ENCODE results near the gene KRTAP12-3.

The KRTAP12-3 gene

DNA sequence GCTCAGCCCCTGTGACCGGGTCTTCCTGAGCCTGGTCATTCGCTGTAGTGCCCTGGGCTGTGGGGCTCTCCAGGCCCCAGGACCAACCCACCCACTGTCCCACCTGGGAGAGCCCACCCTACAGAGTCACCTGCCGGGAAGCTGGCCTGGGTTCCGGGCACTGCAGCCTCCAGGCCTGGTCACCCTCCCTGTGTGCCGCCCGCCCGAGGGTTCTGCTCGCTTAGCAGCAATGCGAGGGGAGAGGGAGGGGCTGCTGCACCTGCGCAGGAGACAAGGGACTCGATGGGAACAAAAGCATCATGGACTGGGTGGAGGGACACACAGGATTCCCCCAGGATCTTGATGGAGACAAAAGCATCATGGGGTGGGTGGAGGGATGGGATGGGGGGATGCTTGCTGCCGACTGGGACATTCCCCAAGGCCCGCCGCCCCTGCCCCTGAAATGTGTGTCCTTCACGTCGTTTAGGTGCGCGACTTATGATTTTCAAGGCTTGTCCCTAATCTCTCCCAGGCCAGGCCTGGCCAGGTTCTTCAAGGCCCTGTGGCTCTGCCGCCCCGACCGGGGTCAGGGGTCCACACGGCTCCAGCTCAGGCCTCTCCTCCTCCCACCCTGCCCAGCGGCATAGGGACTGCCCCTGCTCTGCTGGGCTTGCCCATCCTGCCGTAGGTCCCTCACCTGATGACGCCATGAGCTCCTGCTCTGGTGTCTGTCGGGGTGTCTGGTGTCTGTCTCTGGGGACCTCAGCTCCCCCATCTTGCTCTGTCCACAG, 44.2 kb upstream of the KRTAP12-3 start:
- TF ChIP-seq CEBPB (IDR thresholded peaks at IDR 0.05) (no peak), NFIC (IDR thresholded peaks at IDR 0.05) (no peak), EP300 (IDR thresholded peaks at IDR 0.05; ENCODE audit: borderline replicate concordance) (no peak), TCF12 (IDR thresholded peaks at IDR 0.05; ENCODE audit: low read depth) (no peak)
- TF ChIP-seq, protein P1, sequence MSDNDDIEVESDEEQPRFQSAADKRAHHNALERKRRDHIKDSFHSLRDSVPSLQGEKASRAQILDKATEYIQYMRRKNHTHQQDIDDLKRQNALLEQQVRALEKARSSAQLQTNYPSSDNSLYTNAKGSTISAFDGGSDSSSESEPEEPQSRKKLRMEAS (IDR thresholded peaks at IDR 0.05) = no peak

GRCh38 chr21:44614161-44614631, 43.5 kb upstream of the KRTAP12-3 start:
- no peak for TF ChIP-seq RAD21 (IDR thresholded peaks at IDR 0.05; ENCODE audit: low read depth)
- TF ChIP-seq YY1 (IDR thresholded peaks at IDR 0.05; ENCODE audit: low read depth) = no peak
- no peak for TF ChIP-seq CEBPB (IDR thresholded peaks at IDR 0.05)
- TF ChIP-seq TAF1 (IDR thresholded peaks at IDR 0.05; ENCODE audit: low read depth) = no peak
- no peak for TF ChIP-seq FOXM1 (IDR thresholded peaks at IDR 0.05; ENCODE audit: borderline replicate concordance, low read depth)
- no peak for TF ChIP-seq TCF12 (IDR thresholded peaks at IDR 0.05; ENCODE audit: low read depth)
- TF ChIP-seq REST (IDR thresholded peaks at IDR 0.05; ENCODE audit: low read depth) = no peak

DNA sequence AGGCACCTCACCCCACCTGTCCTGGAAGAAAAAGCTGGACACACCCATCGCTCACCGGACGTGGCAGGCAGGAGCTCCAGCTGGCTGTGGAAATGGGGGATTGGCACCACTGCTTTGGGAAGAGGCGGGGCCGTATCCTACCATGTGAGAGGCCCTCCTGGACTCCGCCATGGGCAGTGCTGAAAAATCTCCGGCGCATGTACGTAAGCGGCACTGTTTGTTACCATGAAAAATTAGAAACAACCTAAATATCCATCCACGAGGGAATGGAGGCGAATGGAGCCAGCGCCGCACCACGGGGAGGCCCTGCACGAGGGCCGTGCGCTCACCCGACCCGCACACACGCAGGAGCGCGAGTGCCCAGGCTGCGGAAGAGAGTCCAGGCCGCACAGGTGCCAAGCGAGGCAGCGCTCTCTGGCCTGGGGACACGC, 42.8 kb upstream of the KRTAP12-3 start:
- TF ChIP-seq TCF12 (IDR thresholded peaks at IDR 0.05; ENCODE audit: low read depth) (no peak), YY1 (IDR thresholded peaks at IDR 0.05; ENCODE audit: low read depth) (no peak), TAF1 (IDR thresholded peaks at IDR 0.05; ENCODE audit: low read depth) (no peak), EP300 (IDR thresholded peaks at IDR 0.05; ENCODE audit: borderline replicate concordance) (no peak), CREB1 (IDR thresholded peaks at IDR 0.05; ENCODE audit: low read depth) (no peak), ZBTB7A (IDR thresholded peaks at IDR 0.05; ENCODE audit: low read depth) (no peak)
- TF ChIP-seq, protein P1 (IDR thresholded peaks at IDR 0.05) = no peak
- TF ChIP-seq, protein P2, sequence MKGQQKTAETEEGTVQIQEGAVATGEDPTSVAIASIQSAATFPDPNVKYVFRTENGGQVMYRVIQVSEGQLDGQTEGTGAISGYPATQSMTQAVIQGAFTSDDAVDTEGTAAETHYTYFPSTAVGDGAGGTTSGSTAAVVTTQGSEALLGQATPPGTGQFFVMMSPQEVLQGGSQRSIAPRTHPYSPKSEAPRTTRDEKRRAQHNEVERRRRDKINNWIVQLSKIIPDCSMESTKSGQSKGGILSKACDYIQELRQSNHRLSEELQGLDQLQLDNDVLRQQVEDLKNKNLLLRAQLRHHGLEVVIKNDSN (IDR thresholded peaks at IDR 0.05) = no peak

- TF ChIP-seq NFIC (IDR thresholded peaks at IDR 0.05) (no peak), ZBTB7A (IDR thresholded peaks at IDR 0.05; ENCODE audit: low read depth) (no peak), EGR1 (IDR thresholded peaks at IDR 0.05) (no peak), TCF12 (IDR thresholded peaks at IDR 0.05; ENCODE audit: low read depth) (no peak), FOXM1 (IDR thresholded peaks at IDR 0.05; ENCODE audit: borderline replicate concordance, low read depth) (no peak), TEAD4 (IDR thresholded peaks at IDR 0.05) (no peak), EP300 (IDR thresholded peaks at IDR 0.05; ENCODE audit: borderline replicate concordance) (no peak), RAD21 (IDR thresholded peaks at IDR 0.05; ENCODE audit: low read depth) (no peak), REST (IDR thresholded peaks at IDR 0.05; ENCODE audit: low read depth) (no peak), YY1 (IDR thresholded peaks at IDR 0.05; ENCODE audit: low read depth) (no peak), CREB1 (IDR thresholded peaks at IDR 0.05; ENCODE audit: low read depth) (no peak), TAF1 (IDR thresholded peaks at IDR 0.05; ENCODE audit: low read depth) (no peak), CEBPB (IDR thresholded peaks at IDR 0.05) (no peak)
- TF ChIP-seq, protein P2 (IDR thresholded peaks at IDR 0.05) = no peak
- TF ChIP-seq, protein P1 (IDR thresholded peaks at IDR 0.05) = no peak
Measured at GRCh38 chr21:44615466-44615865, 42.3 kb upstream of the KRTAP12-3 start.

- TF ChIP-seq TCF12 (IDR thresholded peaks at IDR 0.05; ENCODE audit: low read depth) (no peak), YY1 (IDR thresholded peaks at IDR 0.05; ENCODE audit: low read depth) (no peak), EGR1 (IDR thresholded peaks at IDR 0.05) (no peak), CEBPB (IDR thresholded peaks at IDR 0.05) (no peak), FOXM1 (IDR thresholded peaks at IDR 0.05; ENCODE audit: borderline replicate concordance, low read depth) (no peak), RAD21 (IDR thresholded peaks at IDR 0.05; ENCODE audit: low read depth) (no peak)
Measured at GRCh38 chr21:44615911-44616590, 41.7 kb upstream of the KRTAP12-3 start.

Measured in Ishikawa (cell line).